Effector CD8-positive, alpha-beta T cell (primary cell): ENCODE results near the gene TEX13C.
"Not testable (repeated sequence)": the region's sequence is repeated elsewhere in the genome, so short reads cannot be mapped to it uniquely, and the experiment has no call there.

Source experiments
- DNase-seq: peaks from one replicate; lab custom pipeline; 2025; lab: John Stamatoyannopoulos, UW
- total RNA-seq, 4 experiments: gene quantifications; one replicate each; lab custom pipeline; 2026; lab: John Stamatoyannopoulos, UW

TEX13C gene
- total RNA-seq: 0 to 0.18 (median 0.04) reads per million in 4 experiments

- DNase-seq: no peak
Measured at GRCh38 chrX:125319646-125320521, at the start of gene TEX13C. Gene TEX13C, plus strand, starts transcription at chrX:125319871. Its CDS starts 249 bp downstream, at chrX:125320120.

DNA sequence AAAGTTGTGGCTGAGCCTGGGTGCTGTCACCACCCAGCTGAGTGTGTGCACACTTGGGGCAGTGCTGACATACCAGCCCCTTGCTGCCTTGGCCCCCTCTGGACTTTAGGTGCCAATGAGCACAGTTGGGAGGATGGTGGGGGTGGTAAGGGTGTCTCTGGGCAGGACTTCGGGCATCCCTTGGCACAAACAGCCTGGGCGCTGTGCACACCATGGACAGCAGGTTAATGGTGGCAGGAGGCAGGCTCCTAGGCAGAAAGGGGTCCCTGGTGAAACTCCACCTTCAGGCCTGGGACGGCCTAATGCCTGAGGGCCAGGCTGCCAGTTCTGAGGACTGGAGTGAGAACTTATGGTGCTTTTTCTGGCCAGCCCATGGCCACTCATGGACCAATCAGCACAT is 32.4 kb upstream of the TEX13C start:
- no peak for DNase-seq

DNA sequence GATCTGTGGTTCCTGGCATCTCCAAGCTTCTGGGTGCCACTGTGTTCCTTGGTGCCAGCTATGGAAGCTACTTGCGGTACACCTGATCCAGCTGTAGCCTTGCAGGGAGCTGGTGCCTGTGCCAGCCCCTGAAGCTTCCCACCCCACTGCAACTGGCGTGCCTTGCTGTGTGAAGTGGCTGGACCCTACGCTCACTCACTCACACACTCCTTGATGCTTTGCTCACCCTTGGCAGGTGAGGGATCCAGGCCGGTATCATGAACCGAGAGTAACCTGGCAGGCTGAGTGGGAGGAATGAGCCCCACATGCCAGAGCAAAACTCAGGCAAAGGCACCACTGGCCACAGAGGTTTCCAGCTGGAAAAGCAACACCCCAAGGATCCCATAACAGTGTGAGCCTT is 31.3 kb upstream of the TEX13C start:
- DNase-seq: no peak

DNA sequence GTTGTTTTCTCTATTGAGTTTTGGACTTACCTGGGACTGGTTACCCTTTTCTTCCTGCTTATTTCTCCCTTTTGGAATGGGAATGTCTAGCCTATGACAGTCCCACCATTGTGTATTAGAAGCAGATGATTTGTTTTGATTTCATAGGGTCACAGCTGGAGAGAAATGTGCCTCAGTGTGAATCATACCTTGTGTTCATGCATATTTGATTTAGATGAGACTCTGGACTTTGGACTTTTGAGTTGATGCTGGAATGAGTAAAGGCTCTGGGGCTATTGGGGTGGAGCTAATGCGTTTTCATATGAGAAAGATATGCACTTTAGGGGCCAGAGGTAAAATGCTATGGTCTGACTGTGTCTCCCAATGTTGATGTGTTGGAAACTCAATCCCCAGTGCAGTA is 30.5 kb upstream of the TEX13C start:
- DNase-seq: no peak

DNA sequence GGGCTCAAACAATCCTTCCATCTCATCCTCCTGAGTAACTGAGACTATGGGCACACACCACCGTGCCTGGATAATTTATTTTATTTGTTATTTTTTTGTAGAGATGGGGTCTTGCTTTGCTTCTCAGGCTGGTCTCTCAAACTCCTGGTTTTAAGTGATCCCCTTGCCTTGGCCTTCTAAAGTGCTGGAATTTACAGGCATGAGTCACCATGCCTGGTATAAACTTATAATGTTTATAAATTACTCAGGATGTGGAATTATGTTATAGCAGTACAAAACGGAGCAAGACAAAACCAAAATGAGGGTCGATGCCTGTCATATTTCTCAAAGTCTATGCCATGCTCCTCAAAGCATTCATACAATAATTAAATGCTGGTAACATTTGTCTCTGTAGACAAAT is 29.8 kb upstream of the TEX13C start:
- DNase-seq: no peak

DNA sequence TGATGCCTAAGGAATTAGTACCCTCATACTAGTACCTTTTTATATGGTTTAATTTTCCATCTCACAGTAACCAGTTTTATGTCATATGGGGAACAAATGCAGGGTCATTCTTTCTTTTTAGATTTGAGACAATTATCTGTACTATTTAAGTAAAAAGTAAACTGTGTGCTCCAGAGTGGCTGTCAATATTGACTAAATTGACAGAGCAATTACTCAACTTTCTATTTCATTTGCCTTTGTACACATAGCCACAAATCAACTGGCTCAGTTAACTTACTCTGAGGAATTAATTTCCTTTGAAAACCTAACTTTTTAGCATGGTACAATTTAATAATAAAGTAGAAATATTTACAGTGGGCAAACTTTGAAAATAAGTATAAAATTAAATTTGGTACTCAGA is 28.5 kb upstream of the TEX13C start:
- no peak for DNase-seq

DNA sequence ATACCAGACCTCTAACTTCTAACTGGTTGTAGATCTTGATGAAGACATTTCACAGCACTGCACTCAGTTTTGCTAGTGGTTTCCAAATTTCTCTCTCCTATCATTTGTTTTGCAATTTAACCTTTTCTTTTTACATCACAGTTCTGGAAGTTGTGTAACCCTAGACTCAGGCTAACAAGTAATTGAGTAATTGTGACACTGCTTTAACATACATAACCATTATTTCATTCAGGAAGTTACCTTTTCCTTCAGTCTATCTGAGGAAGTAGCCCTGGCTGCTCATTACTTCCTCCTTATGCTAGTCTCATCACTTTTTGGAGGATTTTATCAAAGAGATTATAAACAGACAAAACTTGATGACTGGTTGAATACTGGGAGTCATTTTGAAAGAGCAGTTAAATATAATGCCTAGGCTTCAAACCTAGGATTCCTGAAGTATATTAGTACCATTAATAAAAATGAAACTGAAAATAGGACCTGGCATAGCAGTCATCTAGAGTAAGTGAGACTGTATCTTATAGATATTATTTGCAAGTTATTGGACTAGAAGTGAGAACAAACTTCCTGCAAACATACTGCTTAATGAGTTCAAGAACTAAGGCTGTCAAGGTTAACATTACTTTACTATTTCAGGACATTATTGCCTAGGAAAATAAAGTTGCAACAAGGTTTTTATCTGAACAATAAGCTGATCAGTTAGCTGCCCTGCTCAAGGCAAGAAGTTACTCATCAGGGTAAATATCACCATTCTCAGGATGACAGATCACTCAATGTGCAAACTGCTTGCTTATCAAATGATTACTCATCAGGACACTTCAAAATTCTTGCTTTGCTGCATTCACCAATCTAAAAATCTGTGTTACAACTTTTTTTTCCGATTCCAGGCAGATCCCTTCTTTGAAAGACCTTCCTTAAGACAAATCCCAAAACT is 25.6 kb upstream of the TEX13C start:
- DNase-seq: no peak

GRCh38 chrX:125295337-125295736 is 24.3 kb upstream of the TEX13C start:
- DNase-seq: no peak

DNA sequence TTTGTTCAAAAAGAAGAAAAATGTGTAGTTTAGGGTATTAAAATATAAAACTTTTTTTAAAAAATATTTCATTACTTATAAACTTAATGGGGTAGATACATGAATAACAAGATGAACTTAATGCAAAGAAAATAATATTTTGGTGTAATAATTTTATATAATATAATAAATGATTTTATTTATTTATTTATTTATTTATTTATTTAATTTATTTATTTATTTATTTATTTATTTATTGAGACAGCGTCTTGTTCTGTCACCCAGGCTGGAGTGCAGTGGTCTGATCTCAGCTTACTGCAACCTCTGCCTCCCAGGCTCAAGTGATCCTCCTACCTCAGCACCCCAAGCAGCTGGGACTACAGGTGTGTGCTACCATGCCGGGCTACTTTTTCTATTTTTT is 20.8 kb upstream of the TEX13C start:
- no peak for DNase-seq

- DNase-seq: no peak
Measured at GRCh38 chrX:125306335-125306866, 13.3 kb upstream of the TEX13C start.

DNA sequence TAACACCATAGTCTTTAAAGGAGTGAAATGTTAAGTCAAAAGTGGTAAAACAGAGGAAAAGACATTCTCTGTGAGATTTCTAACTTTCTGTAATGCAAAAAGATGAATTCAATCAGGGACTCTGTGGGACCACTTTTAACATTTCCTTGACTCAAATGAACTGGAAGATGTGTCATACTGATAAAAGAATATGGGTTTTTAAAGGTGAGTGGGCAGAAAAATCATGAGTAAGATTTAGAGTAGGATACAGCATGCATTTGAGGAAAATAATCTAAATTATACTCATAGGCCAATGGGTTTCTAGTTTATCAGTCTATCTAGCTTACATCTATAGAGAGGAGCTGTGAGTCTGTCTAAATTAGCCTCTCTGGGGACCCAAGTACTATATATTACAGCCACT is 11.0 kb upstream of the TEX13C start:
- no peak for DNase-seq

DNA sequence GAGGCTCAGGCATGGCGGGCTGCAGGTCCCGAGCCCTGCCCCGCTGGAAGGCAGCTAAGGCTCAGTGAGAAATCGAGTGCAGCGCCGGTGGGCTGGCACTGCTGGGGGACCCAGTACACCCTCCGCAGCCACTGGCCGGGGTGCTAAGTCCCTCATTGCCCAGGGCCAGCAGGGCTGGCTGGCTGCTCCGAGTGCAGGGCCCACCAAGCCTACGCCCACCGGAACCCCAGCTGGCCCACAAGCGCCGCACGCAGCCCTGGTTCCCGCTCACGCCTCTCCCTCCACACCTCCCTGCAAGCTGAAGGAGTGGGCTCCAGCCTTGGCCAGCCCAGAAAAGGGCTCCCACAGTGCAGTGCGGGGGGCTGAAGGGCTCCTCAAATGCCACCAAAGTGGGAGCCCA is 505 bp upstream of the TEX13C start:
- not testable (repeated sequence) for DNase-seq

- no peak for DNase-seq
Measured at GRCh38 chrX:125322431-125322830, 2.8 kb downstream of the TEX13C start.

GRCh38 chrX:125326599-125326998 is 6.9 kb downstream of the TEX13C start:
- no peak for DNase-seq

- no peak for DNase-seq
Measured at GRCh38 chrX:125327891-125328290, 8.2 kb downstream of the TEX13C start.

DNA sequence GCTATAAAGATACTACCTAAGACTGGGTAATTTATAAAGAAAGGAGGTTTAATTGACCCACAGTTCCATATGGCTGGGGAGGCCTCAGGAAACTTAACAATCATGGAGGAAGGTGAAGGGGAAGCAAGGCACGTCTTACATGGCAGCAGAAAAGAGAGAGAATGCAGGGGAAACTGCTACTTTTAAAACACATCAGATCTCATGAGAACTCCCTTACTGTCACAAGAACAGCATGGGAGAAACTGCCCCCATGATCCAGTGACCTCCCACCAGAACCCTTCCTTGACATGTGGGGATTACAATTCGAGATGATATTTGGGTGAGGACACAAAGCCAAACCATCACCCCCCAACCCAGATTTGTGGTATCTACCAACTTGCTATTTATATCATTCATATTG is 13.9 kb downstream of the TEX13C start:
- no peak for DNase-seq

DNA sequence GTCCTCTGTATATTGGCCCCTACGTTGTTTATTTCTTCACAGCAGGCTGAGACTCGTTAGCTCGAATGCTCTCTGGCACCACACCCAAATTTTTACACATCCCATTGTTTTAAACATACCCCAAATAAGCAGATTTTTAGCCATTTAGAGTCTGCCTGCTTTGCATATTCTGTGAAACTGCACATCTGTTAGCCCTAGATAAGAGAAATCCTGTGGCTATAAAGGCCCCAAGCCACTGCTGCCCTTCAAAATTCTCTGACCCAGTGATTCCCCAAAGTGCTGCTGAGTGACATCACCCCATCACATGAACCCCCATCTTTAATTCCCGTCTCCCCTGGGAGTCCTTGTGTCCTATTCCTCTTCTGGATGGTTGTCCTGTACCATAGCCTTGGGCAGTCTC is 20.8 kb downstream of the TEX13C start:
- no peak for DNase-seq

- no peak for DNase-seq
Measured at GRCh38 chrX:125374169-125374568, 54.5 kb downstream of the TEX13C start.
